ENCODE measurements around the gene HDAC4.

GRCh38 chr2:239388236-239389151, 12.3 kb downstream of the HDAC4 start:
- TF ChIP-seq, protein P1, sequence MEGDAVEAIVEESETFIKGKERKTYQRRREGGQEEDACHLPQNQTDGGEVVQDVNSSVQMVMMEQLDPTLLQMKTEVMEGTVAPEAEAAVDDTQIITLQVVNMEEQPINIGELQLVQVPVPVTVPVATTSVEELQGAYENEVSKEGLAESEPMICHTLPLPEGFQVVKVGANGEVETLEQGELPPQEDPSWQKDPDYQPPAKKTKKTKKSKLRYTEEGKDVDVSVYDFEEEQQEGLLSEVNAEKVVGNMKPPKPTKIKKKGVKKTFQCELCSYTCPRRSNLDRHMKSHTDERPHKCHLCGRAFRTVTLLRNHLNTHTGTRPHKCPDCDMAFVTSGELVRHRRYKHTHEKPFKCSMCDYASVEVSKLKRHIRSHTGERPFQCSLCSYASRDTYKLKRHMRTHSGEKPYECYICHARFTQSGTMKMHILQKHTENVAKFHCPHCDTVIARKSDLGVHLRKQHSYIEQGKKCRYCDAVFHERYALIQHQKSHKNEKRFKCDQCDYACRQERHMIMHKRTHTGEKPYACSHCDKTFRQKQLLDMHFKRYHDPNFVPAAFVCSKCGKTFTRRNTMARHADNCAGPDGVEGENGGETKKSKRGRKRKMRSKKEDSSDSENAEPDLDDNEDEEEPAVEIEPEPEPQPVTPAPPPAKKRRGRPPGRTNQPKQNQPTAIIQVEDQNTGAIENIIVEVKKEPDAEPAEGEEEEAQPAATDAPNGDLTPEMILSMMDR (IDR thresholded peaks at IDR 0.05), result no peak
- no peak for TF ChIP-seq POLR2A (IDR thresholded peaks at IDR 0.05)
